MCF 10A (cell line): Measurements from ENCODE around the gene LIF. TPM values are rescaled to one million over a fixed set of nuclear protein-coding genes. Genes with fewer than 3 reads are reported as not detected.

ENCODE experiments used
- BruUV-seq: library from RNA; stranded (reverse); fragments of 400-500 nt; replicated peaks from 2 replicates; lab custom pipeline; 2021; lab: Mats Ljungman, UMichigan
- CTCF ChIA-PET: fragments of 300-600 bp; sonication (Branson Sonifier 250); formaldehyde crosslinking; extraction: SDS; loops from one replicate; lab custom pipeline; 2021; ENCODE audit warnings: antibody characterized with exemption, inconsistent platforms; lab: Yijun Ruan, JAX
- POLR2A ChIA-PET: fragments of 300-600, 350-650 bp; sonication (Branson Sonifier 250); formaldehyde crosslinking; extraction: SDS; loops from one replicate; lab custom pipeline; 2020; ENCODE audit warnings: antibody characterized with exemption, inconsistent platforms; lab: Yijun Ruan, JAX
- DNase-seq: peaks from one replicate; pipeline ENCODE4 v3.0.0-alpha.2; 2018; ENCODE audit not compliant: unreplicated experiment
- H3K27ac Mint-ChIP-seq: one replicate; pipeline ENCODE4 v1.8.0; 2022; ENCODE audit warnings: mild to moderate bottlenecking, low read depth, mixed read lengths; ENCODE audit not compliant: unreplicated experiment
- H3K27me3 Mint-ChIP-seq: one replicate; pipeline ENCODE4 v1.8.0; 2022; ENCODE audit warnings: mixed read lengths; ENCODE audit not compliant: insufficient read depth, unreplicated experiment
- H3K36me3 Mint-ChIP-seq: one replicate; pipeline ENCODE4 v1.8.0; 2022; ENCODE audit warnings: mild to moderate bottlenecking, moderate library complexity, mixed read lengths; ENCODE audit not compliant: insufficient read depth, unreplicated experiment
- H3K4me1 Mint-ChIP-seq: one replicate; pipeline ENCODE4 v1.8.0; 2022; ENCODE audit warnings: mixed read lengths; ENCODE audit not compliant: insufficient read depth, unreplicated experiment
- H3K4me3 Mint-ChIP-seq: one replicate; pipeline ENCODE4 v1.8.0; 2022; ENCODE audit warnings: mild to moderate bottlenecking, moderate library complexity, mixed read lengths; ENCODE audit not compliant: unreplicated experiment
- H3K9me3 Mint-ChIP-seq: one replicate; pipeline ENCODE4 v1.8.0; 2022; ENCODE audit warnings: mixed read lengths; ENCODE audit not compliant: unreplicated experiment
- CTCF ChIP-seq: fragments of 200-600 bp; IDR thresholded peaks from one replicate; pipeline ENCODE4 v1.8.0; 2022; ENCODE audit warnings: antibody characterized with exemption, mild to moderate bottlenecking; ENCODE audit not compliant: unreplicated experiment
- intact Hi-C: fragments of 100-400 bp; cut with micrococcal nuclease; formaldehyde crosslinking; loops from 2 replicates; pipeline ENCODE4 v1.14.1; 2022
- total RNA-seq: library from RNA; stranded (reverse); gene quantifications from 2 replicates; pipeline ENCODE4 v1.2.3, GENCODE V29; 2022

The LIF gene
- total RNA-seq, 1 experiment from 2014 or later = 19.3 TPM

GRCh38 chr22:30244641-30245040 lies 1.9 kb downstream of the LIF start:
- no peaks in the 10 kb centered on the region for H3K27me3 Mint-ChIP-seq
- no peak for TF ChIP-seq CTCF
- H3K27ac Mint-ChIP-seq = no peak overlapping the region
- no peaks in the 10 kb centered on the region for H3K9me3 Mint-ChIP-seq
- ChIA-PET POLR2A (interaction anchor here (0.6 kb wide), 1 partner anchor 991 kb away, joined by 3 read pairs; no protein-coding TSS in a partner anchor), CTCF (interaction anchor here (0.5 to 1.1 kb wide), 2 partner anchors 16 to 136 kb away, joined by 3 to 4 read pairs; no protein-coding TSS in a partner anchor)
- no TSS peak for BruUV-seq
- peaks cover 30% of the 10 kb centered on the region for H3K4me1 Mint-ChIP-seq
- intact Hi-C loops = no loop called here
- H3K36me3 Mint-ChIP-seq = peaks cover 6% of the 10 kb centered on the region
- peak overlapping the region; percentile 91 for H3K4me3 Mint-ChIP-seq
- no peak for DNase-seq

- BruUV-seq = no TSS peak
- peaks cover 6% of the 10 kb centered on the region for H3K36me3 Mint-ChIP-seq
- no peaks in the 10 kb centered on the region for H3K27me3 Mint-ChIP-seq
- no peak overlapping the region for H3K4me3 Mint-ChIP-seq
- no peak for DNase-seq
- H3K9me3 Mint-ChIP-seq = no peaks in the 10 kb centered on the region
- POLR2A ChIA-PET = no interaction called here
- H3K27ac Mint-ChIP-seq = no peak overlapping the region
- TF ChIP-seq CTCF = no peak
- CTCF ChIA-PET = interaction anchor here (0.9 to 1.7 kb wide), 2 partner anchors 19 to 135 kb away, joined by 4 to 8 read pairs; no protein-coding TSS in a partner anchor
- peaks cover 30% of the 10 kb centered on the region for H3K4me1 Mint-ChIP-seq
- intact Hi-C loops = no loop called here
Observed at GRCh38 chr22:30244066-30244465, 2.5 kb downstream of the LIF start.

- H3K4me3 Mint-ChIP-seq = no peak overlapping the region
- CTCF ChIA-PET = interaction anchor here (0.9 to 1.7 kb wide), 2 partner anchors 19 to 135 kb away, joined by 4 to 8 read pairs; no protein-coding TSS in a partner anchor
- H3K9me3 Mint-ChIP-seq = no peaks in the 10 kb centered on the region
- BruUV-seq = no TSS peak
- intact Hi-C loops = no loop called here
- H3K4me1 Mint-ChIP-seq = peaks cover 34% of the 10 kb centered on the region
- H3K27me3 Mint-ChIP-seq = no peaks in the 10 kb centered on the region
- TF ChIP-seq CTCF = no peak
- peaks cover 6% of the 10 kb centered on the region for H3K36me3 Mint-ChIP-seq
- DNase-seq = no peak
- no peak overlapping the region for H3K27ac Mint-ChIP-seq
- POLR2A ChIA-PET = no interaction called here
Observed at GRCh38 chr22:30243661-30244060, 2.9 kb downstream of the LIF start.

- DNase-seq = no peak
- no peak overlapping the region for H3K4me3 Mint-ChIP-seq
- H3K36me3 Mint-ChIP-seq = peaks cover under 1% of the 10 kb centered on the region
Observed at GRCh38 chr22:30241576-30242371, 4.8 kb downstream of the LIF start.

More at GRCh38 chr22:30241576-30242371, 4.8 kb downstream of the LIF start:
- H3K9me3 Mint-ChIP-seq = no peaks in the 10 kb centered on the region
- H3K27me3 Mint-ChIP-seq = no peaks in the 10 kb centered on the region
- intact Hi-C loops = no loop called here
- H3K4me1 Mint-ChIP-seq = peaks cover 27% of the 10 kb centered on the region
- CTCF ChIA-PET = interaction anchor here (0.7 to 1.3 kb wide), 2 partner anchors 14 to 134 kb away, joined by 5 read pairs; no protein-coding TSS in a partner anchor
- no peak for TF ChIP-seq CTCF
- POLR2A ChIA-PET = no interaction called here
- no TSS peak for BruUV-seq
- no peak overlapping the region for H3K27ac Mint-ChIP-seq
